Gastroesophageal sphincter (tissue), 4 donors: ENCODE measurements around the gene PLEKHG3. TPM values are rescaled to one million over a fixed set of nuclear protein-coding genes. Genes with fewer than 3 reads are reported as not detected.
"Not testable (repeated sequence)": the region's sequence is repeated elsewhere in the genome, so short reads cannot be mapped to it uniquely, and the experiment has no call there.

Experiments
- ATAC-seq: fragments of 150-250 bp; one replicate; pipeline ENCODE4 v1.9.1; 2016; ENCODE audit warnings: mild to moderate bottlenecking, moderate library complexity
- H3K27ac ChIP-seq, 4 donors: fragments of 200-600 bp; sonication (generic) in 3 of 4; 1 replicate in 3 of 4; 2 replicates in 1 of 4; pipeline ENCODE4 v1.5.1; 2016 to 2019
- H3K27me3 ChIP-seq: fragments of 200-600 bp; sonication (generic); one replicate; pipeline ENCODE4 v1.5.1; 2019
- H3K36me3 ChIP-seq, 2 donors: fragments of 200-600 bp; sonication (generic); one replicate each; pipeline ENCODE4 v1.5.1; 2019; ENCODE audit warnings: control low read depth in 1 of 2
- H3K4me1 ChIP-seq, 3 donors: fragments of 200-600 bp; sonication (generic); 1 replicate in 2 of 3; 2 replicates in 1 of 3; pipeline ENCODE4 v1.5.1; 2016 to 2019; ENCODE audit warnings: control low read depth in 2 of 3
- H3K4me3 ChIP-seq, 2 donors: fragments of 200-600 bp; sonication (generic); one replicate each; pipeline ENCODE4 v1.5.1; 2019; ENCODE audit warnings: mild to moderate bottlenecking in 1 of 2, moderate library complexity in 1 of 2
- H3K9me3 ChIP-seq, 3 donors: fragments of 200-600 bp; sonication (generic); one replicate each; pipeline ENCODE4 v1.5.1; 2017 to 2019; ENCODE audit warnings: control low read depth in 2 of 3
- EP300 ChIP-seq: sonication (generic); formaldehyde crosslinking; IDR thresholded peaks from one replicate; pipeline ENCODE4 v1.6.1; 2017; ENCODE audit warnings: antibody characterized with exemption, mild to moderate bottlenecking
- POLR2A ChIP-seq, 2 donors: fragments of 450-650 bp; IDR thresholded peaks; one replicate each; pipeline ENCODE4 v1.6.1; 2017; ENCODE audit warnings: antibody characterized with exemption in 2 of 2, mild to moderate bottlenecking in 2 of 2, moderate library complexity in 1 of 2
- POLR2AphosphoS5 ChIP-seq: sonication (generic); formaldehyde crosslinking; IDR thresholded peaks from one replicate; pipeline ENCODE4 v1.6.1; 2017; ENCODE audit warnings: antibody characterized with exemption
- WGBS, 2 donors: methylation state at CpG; one replicate each; pipeline ENCODE4 v1.1.5; 2018; ENCODE audit warnings: low coverage in 1 of 2; 5-methylcytosine and 5-hydroxymethylcytosine counted together
- total RNA-seq, 4 donors: library from RNA; depleted of rRNA; stranded (reverse); fragments of >200 nt; gene quantifications; one replicate each; pipeline ENCODE4 v1.1.0, GENCODE V29; 2016
- TF ChIP-seq, protein P1 (sequence below), 4 experiments: fragments of 200-600 bp in 2 of 4; fragments of 450-650 bp in 2 of 4; sonication (generic) in 1 of 4; IDR thresholded peaks; one replicate each; pipeline ENCODE4 v1.5.1; 2017 to 2019; ENCODE audit warnings: antibody characterized with exemption in 4 of 4, mild to moderate bottlenecking in 2 of 4, moderate library complexity in 2 of 4

The PLEKHG3 gene
- total RNA-seq, 4 donors from 2014 or later: 44.2 to 79.4 (median 57.7) TPM

GRCh38 chr14:64686282-64686615, 18.0 kb upstream of the PLEKHG3 start:
- Histone ChIP-seq H3K9me3 (no peaks in the 10 kb centered on the region), H3K4me1 (peaks cover 2 to 30% (median 10%) of the 10 kb centered on the region in 3 donors), H3K36me3 (no peaks in the 10 kb centered on the region), H3K27me3 (no peaks in the 10 kb centered on the region), H3K27ac (no peak overlapping the region), H3K4me3 (no peak overlapping the region)
- ATAC-seq: no peak
- 75 to 76% methylated on average over 7 of the region's 7 CpGs for WGBS, 2 donors
- no peak for TF ChIP-seq POLR2AphosphoS5
- no peak for TF ChIP-seq POLR2A (IDR thresholded peaks at IDR 0.05)
- no peak for TF ChIP-seq EP300
- TF ChIP-seq, protein P1, sequence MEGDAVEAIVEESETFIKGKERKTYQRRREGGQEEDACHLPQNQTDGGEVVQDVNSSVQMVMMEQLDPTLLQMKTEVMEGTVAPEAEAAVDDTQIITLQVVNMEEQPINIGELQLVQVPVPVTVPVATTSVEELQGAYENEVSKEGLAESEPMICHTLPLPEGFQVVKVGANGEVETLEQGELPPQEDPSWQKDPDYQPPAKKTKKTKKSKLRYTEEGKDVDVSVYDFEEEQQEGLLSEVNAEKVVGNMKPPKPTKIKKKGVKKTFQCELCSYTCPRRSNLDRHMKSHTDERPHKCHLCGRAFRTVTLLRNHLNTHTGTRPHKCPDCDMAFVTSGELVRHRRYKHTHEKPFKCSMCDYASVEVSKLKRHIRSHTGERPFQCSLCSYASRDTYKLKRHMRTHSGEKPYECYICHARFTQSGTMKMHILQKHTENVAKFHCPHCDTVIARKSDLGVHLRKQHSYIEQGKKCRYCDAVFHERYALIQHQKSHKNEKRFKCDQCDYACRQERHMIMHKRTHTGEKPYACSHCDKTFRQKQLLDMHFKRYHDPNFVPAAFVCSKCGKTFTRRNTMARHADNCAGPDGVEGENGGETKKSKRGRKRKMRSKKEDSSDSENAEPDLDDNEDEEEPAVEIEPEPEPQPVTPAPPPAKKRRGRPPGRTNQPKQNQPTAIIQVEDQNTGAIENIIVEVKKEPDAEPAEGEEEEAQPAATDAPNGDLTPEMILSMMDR (IDR thresholded peaks at IDR 0.05): no peak

DNA sequence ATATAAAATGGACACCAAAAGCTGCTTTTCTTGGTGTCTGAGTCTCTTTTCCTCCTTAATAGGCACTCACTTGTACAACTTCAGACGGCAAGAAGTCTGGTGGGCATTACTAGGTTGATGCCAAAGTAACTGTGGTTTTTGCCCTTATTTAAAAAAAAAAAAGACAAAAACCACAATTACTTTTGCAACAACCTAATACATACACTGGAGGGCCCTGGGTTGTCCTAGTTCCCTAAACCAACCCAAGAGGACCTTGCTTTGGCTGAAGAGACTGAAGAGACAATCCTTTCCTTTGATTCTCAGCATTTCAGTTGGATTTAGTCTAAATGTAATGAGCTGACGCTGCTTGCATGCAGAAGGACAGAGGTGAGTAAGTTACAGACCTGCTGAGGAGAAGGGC, 16.2 kb upstream of the PLEKHG3 start:
- 75% methylated on average over 2 of the region's 2 CpGs; no CpG with 5 or more reads in 1 of the 2 donors for WGBS, 2 donors
- Histone ChIP-seq H3K27me3 (no peaks in the 10 kb centered on the region), H3K9me3 (no peaks in the 10 kb centered on the region), H3K36me3 (no peaks in the 10 kb centered on the region), H3K4me1 (peaks cover 0 to 12% (median 0%) of the 10 kb centered on the region in 3 donors), H3K4me3 (no peak overlapping the region), H3K27ac (no peak overlapping the region)
- TF ChIP-seq POLR2AphosphoS5 (no peak), POLR2A (IDR thresholded peaks at IDR 0.05) (no peak), EP300 (no peak)
- TF ChIP-seq, protein P1 (IDR thresholded peaks at IDR 0.05): no peak
- no peak for ATAC-seq

DNA sequence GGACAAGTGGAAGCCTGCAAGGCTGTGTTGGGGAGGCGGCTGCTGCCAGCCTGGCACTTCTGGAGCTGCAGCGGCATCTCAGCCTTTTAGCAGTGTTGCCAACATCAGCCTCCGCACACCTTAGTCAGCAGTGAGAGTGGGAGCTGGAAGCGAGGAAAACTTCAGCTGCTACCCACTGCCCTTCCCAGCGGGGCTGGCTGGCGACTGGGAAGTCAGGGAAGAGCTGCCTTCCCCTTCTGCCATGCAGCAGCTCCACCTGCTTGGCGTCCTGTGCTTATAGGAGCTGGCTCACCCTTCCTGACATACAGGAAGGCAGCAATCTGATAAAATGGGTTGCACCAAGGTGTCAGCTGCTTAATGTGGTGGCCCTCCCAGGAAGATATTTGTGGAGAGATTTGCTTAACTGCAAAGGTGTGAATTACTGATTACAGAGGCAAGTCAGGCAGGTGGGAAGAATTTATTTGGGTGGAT, 15.4 kb upstream of the PLEKHG3 start:
- H3K4me3 ChIP-seq: no peak overlapping the region
- no peak for TF ChIP-seq POLR2A (IDR thresholded peaks at IDR 0.05)
- TF ChIP-seq, protein P1 (IDR thresholded peaks at IDR 0.05): no peak
- TF ChIP-seq EP300: no peak
- TF ChIP-seq POLR2AphosphoS5: no peak

DNA sequence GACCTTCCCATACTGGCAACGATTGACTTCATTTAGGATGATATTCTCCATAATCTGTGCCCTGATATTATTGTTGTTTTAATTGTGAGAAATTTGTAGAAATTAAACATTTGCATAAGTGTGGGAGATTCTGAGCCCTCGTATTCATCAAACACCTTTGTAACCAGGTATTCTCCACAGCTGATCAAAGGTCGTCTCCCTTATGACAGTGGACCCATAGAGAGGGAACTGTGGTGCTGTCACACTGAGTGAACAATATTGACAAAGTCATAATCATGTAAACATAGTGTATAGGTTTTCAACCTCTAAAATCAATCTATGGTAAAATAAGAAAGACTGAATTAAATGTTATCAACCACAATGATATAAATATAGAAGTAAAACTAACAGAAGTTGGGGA, 14.9 kb upstream of the PLEKHG3 start:
- H3K27me3 ChIP-seq: no peaks in the 10 kb centered on the region
- no peak for ATAC-seq
- WGBS, 2 donors: 63 to 74% methylated on average over 3 of the region's 3 CpGs
- no peak overlapping the region for H3K27ac ChIP-seq
- no peak for TF ChIP-seq POLR2A (IDR thresholded peaks at IDR 0.05)
- TF ChIP-seq POLR2AphosphoS5: no peak
- no peak for TF ChIP-seq EP300
- TF ChIP-seq, protein P1 (IDR thresholded peaks at IDR 0.05): no peak
- no peaks in the 10 kb centered on the region for H3K36me3 ChIP-seq
- H3K9me3 ChIP-seq: no peaks in the 10 kb centered on the region
- H3K4me1 ChIP-seq: peaks cover 0 to 11% (median 0%) of the 10 kb centered on the region in 3 donors
- H3K4me3 ChIP-seq: no peak overlapping the region

More for the DNA sequence above, 15.4 kb upstream of the PLEKHG3 start:
- Histone ChIP-seq H3K9me3 (no peaks in the 10 kb centered on the region), H3K27ac (no peak overlapping the region), H3K27me3 (no peaks in the 10 kb centered on the region), H3K36me3 (no peaks in the 10 kb centered on the region), H3K4me1 (peaks cover 0 to 10% (median 0%) of the 10 kb centered on the region in 3 donors)
- 75 to 86% methylated on average over 2 to 5 of the region's 7 CpGs for WGBS, 2 donors
- ATAC-seq: no peak

GRCh38 chr14:64690607-64691006, 13.6 kb upstream of the PLEKHG3 start:
- H3K36me3 ChIP-seq, H3K27me3 ChIP-seq, H3K4me3 ChIP-seq, H3K27ac ChIP-seq, H3K9me3 ChIP-seq, ATAC-seq: not testable (repeated sequence)
- 86 to 90% methylated on average over 6 of the region's 6 CpGs for WGBS, 2 donors
- peaks cover 0 to 23% (median 0%) of the 10 kb centered on the region in 3 donors for H3K4me1 ChIP-seq
